T1000 (cell line): ENCODE data around the gene FRMD5.
"Not testable (repeated sequence)": the region's sequence is repeated elsewhere in the genome, so short reads cannot be mapped to it uniquely, and the experiment has no call there.

Experiments used
- DNase-seq: peaks from one replicate; lab custom pipeline; 2025; ENCODE audit warnings: mixed read lengths; lab: John Stamatoyannopoulos, UW

Gene FRMD5

GRCh38 chr15:43889042-43889441 is 306.0 kb downstream of the FRMD5 start:
- DNase-seq: no peak

GRCh38 chr15:43887901-43888300 is 307.2 kb downstream of the FRMD5 start:
- no peak for DNase-seq

- DNase-seq: no peak
Observed at GRCh38 chr15:43886558-43886957, 308.5 kb downstream of the FRMD5 start.

GRCh38 chr15:43883571-43883970 is 311.5 kb downstream of the FRMD5 start:
- no peak for DNase-seq

GRCh38 chr15:43881944-43882343 is 313.1 kb downstream of the FRMD5 start:
- DNase-seq: no peak

GRCh38 chr15:43881245-43881644 is 313.8 kb downstream of the FRMD5 start:
- DNase-seq: no peak

- DNase-seq: no peak
Observed at GRCh38 chr15:43880406-43881194, 314.5 kb downstream of the FRMD5 start.

- DNase-seq: no peak
Observed at GRCh38 chr15:43879386-43880355, 315.4 kb downstream of the FRMD5 start.

- no peak for DNase-seq
Observed at GRCh38 chr15:43878446-43878845, 316.6 kb downstream of the FRMD5 start.

GRCh38 chr15:43877371-43877770 is 317.7 kb downstream of the FRMD5 start:
- no peak for DNase-seq

GRCh38 chr15:43876872-43877271 is 318.2 kb downstream of the FRMD5 start:
- no peak for DNase-seq

- no peak for DNase-seq
Observed at GRCh38 chr15:43873651-43874050, 321.4 kb downstream of the FRMD5 start.

- DNase-seq: peak; percentile 6
Observed at GRCh38 chr15:43872416-43873020, 322.6 kb downstream of the FRMD5 start.

- no peak for DNase-seq
Observed at GRCh38 chr15:43871835-43872234, 323.2 kb downstream of the FRMD5 start.

GRCh38 chr15:43868406-43868805 is 326.7 kb downstream of the FRMD5 start:
- DNase-seq: no peak

GRCh38 chr15:43867096-43867495 is 328.0 kb downstream of the FRMD5 start:
- no peak for DNase-seq

- DNase-seq: not testable (repeated sequence)
Observed at GRCh38 chr15:43866636-43867035, 328.4 kb downstream of the FRMD5 start.

- no peak for DNase-seq
Observed at GRCh38 chr15:43859546-43859945, 335.5 kb downstream of the FRMD5 start.

GRCh38 chr15:43854801-43855200 is 340.3 kb downstream of the FRMD5 start:
- DNase-seq: no peak

GRCh38 chr15:43852607-43853006 is 342.5 kb downstream of the FRMD5 start:
- DNase-seq: no peak

- no peak for DNase-seq
Observed at GRCh38 chr15:43851251-43851650, 343.8 kb downstream of the FRMD5 start.

- no peak for DNase-seq
Observed at GRCh38 chr15:43845421-43845820, 349.6 kb downstream of the FRMD5 start.
